ENCODE measurements around the gene DCN.

DCN gene

DNA sequence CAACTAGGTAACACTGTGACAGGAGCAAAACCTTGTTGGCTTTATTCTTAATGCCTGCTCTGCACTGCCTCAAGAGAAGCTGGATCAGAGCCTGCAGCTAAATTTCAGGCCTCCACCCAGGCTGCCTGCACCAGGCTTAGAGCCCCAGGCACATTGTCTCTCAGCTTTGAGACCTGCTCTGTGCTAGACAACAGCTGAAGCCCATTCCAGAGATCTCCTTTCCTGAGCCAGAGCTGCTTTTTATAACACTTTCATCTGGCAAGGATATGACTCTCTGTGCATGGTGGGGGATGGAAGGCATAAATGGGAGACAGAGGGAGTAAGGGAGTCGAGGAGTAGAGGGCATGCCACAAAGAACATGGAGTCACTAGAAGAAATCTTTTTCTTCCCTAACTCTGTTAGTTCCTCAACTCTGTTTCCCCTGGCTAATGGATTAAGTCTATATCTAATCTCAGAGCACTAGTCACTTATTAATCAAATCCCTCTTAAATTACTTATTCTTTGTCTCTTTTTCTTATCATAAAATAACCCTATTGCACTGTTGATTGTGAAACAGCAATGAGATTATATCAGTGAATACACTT, 44.2 kb downstream of the DCN start:
- TF ChIP-seq, protein P1, sequence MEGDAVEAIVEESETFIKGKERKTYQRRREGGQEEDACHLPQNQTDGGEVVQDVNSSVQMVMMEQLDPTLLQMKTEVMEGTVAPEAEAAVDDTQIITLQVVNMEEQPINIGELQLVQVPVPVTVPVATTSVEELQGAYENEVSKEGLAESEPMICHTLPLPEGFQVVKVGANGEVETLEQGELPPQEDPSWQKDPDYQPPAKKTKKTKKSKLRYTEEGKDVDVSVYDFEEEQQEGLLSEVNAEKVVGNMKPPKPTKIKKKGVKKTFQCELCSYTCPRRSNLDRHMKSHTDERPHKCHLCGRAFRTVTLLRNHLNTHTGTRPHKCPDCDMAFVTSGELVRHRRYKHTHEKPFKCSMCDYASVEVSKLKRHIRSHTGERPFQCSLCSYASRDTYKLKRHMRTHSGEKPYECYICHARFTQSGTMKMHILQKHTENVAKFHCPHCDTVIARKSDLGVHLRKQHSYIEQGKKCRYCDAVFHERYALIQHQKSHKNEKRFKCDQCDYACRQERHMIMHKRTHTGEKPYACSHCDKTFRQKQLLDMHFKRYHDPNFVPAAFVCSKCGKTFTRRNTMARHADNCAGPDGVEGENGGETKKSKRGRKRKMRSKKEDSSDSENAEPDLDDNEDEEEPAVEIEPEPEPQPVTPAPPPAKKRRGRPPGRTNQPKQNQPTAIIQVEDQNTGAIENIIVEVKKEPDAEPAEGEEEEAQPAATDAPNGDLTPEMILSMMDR (IDR thresholded peaks at IDR 0.05; ENCODE audit: low read depth, low read length): no peak
- H3K4me3 ChIP-seq (ENCODE audit: low read depth, low read length): no peak overlapping the region
- no peak overlapping the region for H3K27ac ChIP-seq
- DNase-seq: no peak
- H3K27me3 ChIP-seq (ENCODE audit: insufficient read depth, low read depth, severe bottlenecking): no peaks in the 10 kb centered on the region
- H3K9me3 ChIP-seq (ENCODE audit: severe bottlenecking): no peaks in the 10 kb centered on the region
- no peaks in the 10 kb centered on the region for H3K36me3 ChIP-seq

DNA sequence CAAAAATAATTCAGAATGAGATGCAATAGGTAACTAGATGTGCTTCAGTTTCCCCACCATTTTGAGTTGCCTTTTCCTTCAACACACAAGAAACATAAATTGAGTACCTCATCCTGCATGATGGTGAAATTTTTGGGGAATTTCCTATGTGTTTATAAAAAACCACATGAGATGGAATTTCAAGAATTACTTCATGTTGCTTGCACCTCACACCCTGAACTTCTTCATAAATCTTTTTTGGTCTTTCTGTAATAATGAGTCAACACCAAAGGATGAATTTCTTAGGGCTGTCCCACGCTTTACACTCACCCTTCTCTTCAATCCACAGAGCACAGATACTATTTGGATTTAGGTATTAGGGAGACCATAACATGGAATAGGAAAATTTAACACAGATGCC, 48.7 kb downstream of the DCN start:
- H3K27ac ChIP-seq: no peak overlapping the region
- TF ChIP-seq, protein P1 (IDR thresholded peaks at IDR 0.05; ENCODE audit: low read depth, low read length): no peak
- no peaks in the 10 kb centered on the region for H3K36me3 ChIP-seq
- H3K27me3 ChIP-seq (ENCODE audit: insufficient read depth, low read depth, severe bottlenecking): no peaks in the 10 kb centered on the region
- DNase-seq: no peak
- H3K4me3 ChIP-seq (ENCODE audit: low read depth, low read length): no peak overlapping the region
- no peaks in the 10 kb centered on the region for H3K9me3 ChIP-seq (ENCODE audit: severe bottlenecking)

DNA sequence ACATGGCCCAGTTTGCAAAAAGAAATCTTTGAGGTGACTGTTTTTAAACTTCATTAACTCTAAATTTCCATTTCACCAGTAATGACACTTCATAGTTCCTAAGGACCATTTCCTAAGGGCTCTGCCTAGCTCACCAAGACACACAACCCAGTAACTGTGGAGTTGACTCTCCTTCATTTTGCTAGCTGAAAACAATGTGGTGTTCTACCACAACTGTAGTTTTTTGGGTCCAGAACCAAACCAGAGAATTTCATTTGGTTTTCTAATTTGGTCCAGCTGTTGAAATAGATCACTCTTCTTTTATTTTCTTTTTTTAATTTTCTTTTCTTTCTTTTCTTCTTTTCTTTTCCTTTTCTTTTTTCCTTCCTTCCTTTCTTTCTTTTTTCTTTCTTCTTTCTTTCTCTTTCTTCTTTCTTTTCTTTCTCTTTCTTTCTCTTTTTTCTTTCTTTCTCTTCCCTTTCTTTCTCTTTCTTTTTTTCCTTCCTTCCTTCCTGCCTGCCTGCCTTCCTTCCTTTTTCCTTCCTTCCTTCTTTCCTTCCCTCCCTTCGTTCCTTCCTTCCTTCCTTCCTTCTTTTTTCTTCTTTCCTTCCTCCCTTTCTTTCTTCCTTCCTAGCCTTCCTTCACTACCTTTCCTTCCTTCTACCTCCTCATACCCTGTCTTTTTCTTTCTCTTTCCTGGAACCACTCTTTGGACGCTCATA, 52.8 kb downstream of the DCN start:
- DNase-seq: no peak
- no peak overlapping the region for H3K27ac ChIP-seq
- TF ChIP-seq, protein P1 (IDR thresholded peaks at IDR 0.05; ENCODE audit: low read depth, low read length): no peak
- no peaks in the 10 kb centered on the region for H3K27me3 ChIP-seq (ENCODE audit: insufficient read depth, low read depth, severe bottlenecking)
- H3K36me3 ChIP-seq: no peaks in the 10 kb centered on the region
- H3K9me3 ChIP-seq (ENCODE audit: severe bottlenecking): no peaks in the 10 kb centered on the region
- H3K4me3 ChIP-seq (ENCODE audit: low read depth, low read length): no peak overlapping the region

DNA sequence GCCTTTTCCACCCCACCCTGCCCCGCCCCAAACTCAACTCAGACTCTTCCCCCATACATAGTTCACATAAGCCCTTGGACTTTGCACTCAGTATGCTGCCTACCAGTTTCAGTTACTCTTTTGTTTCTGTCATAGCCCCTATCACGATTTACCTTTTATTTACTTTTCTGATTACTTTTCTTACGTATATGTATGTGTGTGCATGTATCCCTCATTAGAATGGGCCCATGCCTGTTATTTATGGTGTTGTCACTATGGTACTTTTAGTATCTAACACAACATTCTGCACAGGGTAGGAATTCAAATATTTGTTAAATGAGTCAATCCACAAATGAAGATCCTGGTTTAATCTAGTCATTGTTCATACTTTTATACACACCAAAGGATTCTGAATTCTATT, 54.9 kb downstream of the DCN start:
- Histone ChIP-seq H3K27me3 (ENCODE audit: insufficient read depth, low read depth, severe bottlenecking) (no peaks in the 10 kb centered on the region), H3K4me3 (ENCODE audit: low read depth, low read length) (no peak overlapping the region), H3K27ac (no peak overlapping the region), H3K9me3 (ENCODE audit: severe bottlenecking) (no peaks in the 10 kb centered on the region), H3K36me3 (no peaks in the 10 kb centered on the region)
- no peak for DNase-seq
- TF ChIP-seq, protein P1 (IDR thresholded peaks at IDR 0.05; ENCODE audit: low read depth, low read length): no peak

DNA sequence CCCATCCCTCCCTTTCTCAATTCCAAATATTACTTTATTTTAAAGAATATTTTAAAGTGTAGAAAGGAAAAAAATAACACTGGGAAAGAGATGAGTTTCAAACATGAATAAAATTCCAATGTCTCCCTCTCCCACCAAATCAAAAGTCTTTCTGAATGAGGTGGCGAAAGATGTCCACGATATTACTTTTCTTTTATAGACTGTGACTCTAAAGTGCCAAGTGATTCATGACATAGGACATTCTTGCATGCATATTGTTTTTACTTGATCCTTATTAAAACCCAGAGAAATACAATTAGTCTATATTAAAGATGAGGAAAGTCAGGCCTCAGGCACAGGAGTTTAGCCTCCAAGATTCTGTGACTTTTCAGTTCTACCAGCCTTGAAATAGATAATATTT, 55.3 kb downstream of the DCN start:
- Histone ChIP-seq H3K27me3 (ENCODE audit: insufficient read depth, low read depth, severe bottlenecking) (no peaks in the 10 kb centered on the region), H3K36me3 (no peaks in the 10 kb centered on the region), H3K4me3 (ENCODE audit: low read depth, low read length) (no peak overlapping the region), H3K27ac (no peak overlapping the region), H3K9me3 (ENCODE audit: severe bottlenecking) (no peaks in the 10 kb centered on the region)
- no peak for DNase-seq
- TF ChIP-seq, protein P1 (IDR thresholded peaks at IDR 0.05; ENCODE audit: low read depth, low read length): no peak

DNA sequence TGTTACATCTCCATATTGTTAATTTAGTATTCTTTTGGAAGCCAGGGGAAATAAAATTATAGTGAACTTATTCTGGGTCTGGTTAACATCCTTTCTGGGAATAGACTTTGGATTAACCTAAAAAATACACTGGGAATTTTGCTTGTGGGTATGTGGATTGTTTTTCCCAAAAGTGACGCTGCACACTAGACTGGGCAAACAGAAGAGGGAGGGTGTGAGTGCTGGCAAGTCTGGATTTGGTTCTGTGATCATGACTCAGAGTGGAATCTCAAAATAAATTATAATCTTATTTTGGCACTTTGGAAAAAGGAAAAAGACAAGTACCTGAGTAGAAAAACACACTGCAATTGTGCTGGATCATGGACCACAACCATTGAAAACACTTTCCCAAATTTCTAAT, 56.1 kb downstream of the DCN start:
- Histone ChIP-seq H3K9me3 (ENCODE audit: severe bottlenecking) (no peaks in the 10 kb centered on the region), H3K4me3 (ENCODE audit: low read depth, low read length) (no peak overlapping the region), H3K27ac (no peak overlapping the region), H3K27me3 (ENCODE audit: insufficient read depth, low read depth, severe bottlenecking) (no peaks in the 10 kb centered on the region), H3K36me3 (no peaks in the 10 kb centered on the region)
- DNase-seq: no peak
- TF ChIP-seq, protein P1 (IDR thresholded peaks at IDR 0.05; ENCODE audit: low read depth, low read length): no peak
